ENCODE results near the gene ACVR1B. TPM values are rescaled to one million over a fixed set of nuclear protein-coding genes. Genes with fewer than 3 reads are reported as not detected.

ACVR1B gene
- total and polyA plus RNA-seq, 2 donors (not counting 1 experiment from before 2014, with no cell fraction given) = 3.4 to 10.6 TPM

- Histone ChIP-seq H4K20me1 (ENCODE audit: control insufficient read depth, insufficient read depth, low read length, poor library complexity, severe bottlenecking) (no peaks in the 10 kb centered on the region), H3K4me1 (ENCODE audit: control insufficient read depth in 2 of 2, insufficient read depth in 2 of 2, low read length in 2 of 2) (peaks cover 0 to 10% of the 10 kb centered on the region in 2 donors), H3K9me3 (ENCODE audit: control extremely low read depth in 1 of 3, control insufficient read depth in 2 of 3, insufficient read depth in 1 of 3, low read length in 2 of 3) (peaks cover 0 to 4% (median 0%) of the 10 kb centered on the region in 3 donors), H3K36me3 (replicated peaks in 1 of 2; ENCODE audit: control extremely low read depth in 1 of 2, control insufficient read depth in 1 of 2, extremely low read depth in 1 of 2, insufficient read depth in 2 of 2, low read length in 1 of 2) (no peaks in the 10 kb centered on the region), H3K79me2 (ENCODE audit: control insufficient read depth, insufficient read depth, low read length) (no peaks in the 10 kb centered on the region), H3K27ac (ENCODE audit: low read length in 2 of 2) (no peak within 1 kb of the TSS), H3K9ac (ENCODE audit: low read length) (no peak within 1 kb of the TSS), H2AFZ (ENCODE audit: insufficient read depth, low read depth, low read length, poor library complexity, severe bottlenecking) (peak within 1 kb of the TSS; percentile 58), H3K4me3 (ENCODE audit: control extremely low read depth in 1 of 5, extremely low read depth in 1 of 5, insufficient read depth in 1 of 5, low read depth in 2 of 5, low read length in 4 of 5) (peak within 1 kb of the TSS in 1 of 5 experiments; percentile 29), H3K27me3 (replicated peaks in 1 of 4; ENCODE audit: control extremely low read depth in 1 of 4, control insufficient read depth in 3 of 4, insufficient read depth in 4 of 4, low read length in 3 of 4) (peaks cover 0 to 23% (median 16%) of the 10 kb centered on the region in 4 experiments), H3K4me2 (replicated peaks; ENCODE audit: low read depth, low read length, poor library complexity, severe bottlenecking) (peak within 1 kb of the TSS; percentile 54)
- H3K27me3 Mint-ChIP-seq = peaks cover 44% of the 10 kb centered on the region
- POLR2A ChIA-PET = interaction anchor here (1.0 kb wide), 1 partner anchor 16 kb away, joined by 3 read pairs; no protein-coding TSS in a partner anchor
- CTCF ChIA-PET = interaction anchor here (1.0 to 2.0 kb wide), 2 partner anchors 16 to 87 kb away, joined by 3 to 7 read pairs; no protein-coding TSS in a partner anchor
- TF ChIP-seq EZH2 (IDR thresholded peaks at IDR 0.05; ENCODE audit: borderline replicate concordance, insufficient read depth, low read depth, low read length, poor library complexity, severe bottlenecking) = no peak
- TF ChIP-seq CTCF (IDR thresholded peaks at IDR 0.05) = no peak
- WGBS (ENCODE audit: insufficient coverage) = 19% methylated on average over 71 of the region's 74 CpGs
- no peak within 1 kb of the TSS for H3K4me3 Mint-ChIP-seq
- DNase-seq (no peak), ATAC-seq (ENCODE audit: low read depth) (no peak)
- H3K9me3 Mint-ChIP-seq (ENCODE audit: insufficient read depth) = no peaks in the 10 kb centered on the region
- no peak within 1 kb of the TSS for H3K27ac Mint-ChIP-seq
- peaks cover 4% of the 10 kb centered on the region for H3K4me1 Mint-ChIP-seq
- intact Hi-C loops (cut with micrococcal nuclease) = no loop called here
Measured at GRCh38 chr12:51907083-51907855, 44.2 kb upstream of the ACVR1B start, which contains the start of gene ACVRL1. ACVRL1 (plus strand) TSS chr12:51907504; CDS start chr12:51912475, 4,971 bp downstream.

Measured in B cell (primary cell).